OCI-LY7 (cell line): ENCODE measurements around the gene RPS14. TPM values are rescaled to one million over a fixed set of nuclear protein-coding genes. Genes with fewer than 3 reads are reported as not detected.

Source experiments
- BruUV-seq: library from RNA; stranded (reverse); fragments of 400-500 nt; replicated peaks from 2 replicates; lab custom pipeline; 2021; lab: Mats Ljungman, UMichigan
- CTCF ChIA-PET: fragments of 300-600 bp; sonication (Branson Sonifier 250); formaldehyde crosslinking; loops from one replicate; lab custom pipeline; 2022; ENCODE audit warnings: antibody characterized with exemption; ENCODE audit not compliant: unreplicated experiment; lab: Charles Lee
- POLR2A ChIA-PET: fragments of 300-600 bp; sonication (Branson Sonifier 250); formaldehyde crosslinking; loops from one replicate; lab custom pipeline; 2022; ENCODE audit warnings: antibody characterized with exemption; lab: Charles Lee
- DNase-seq: peaks from one replicate; pipeline ENCODE4 v3.0.0-alpha.2; 2015; ENCODE audit warnings: low spot score
- H2AFZ ChIP-seq: fragments of 200-600 bp; sonication (generic), shearing (Covaris generic); 2 replicates; pipeline ENCODE4 v1.6.1; 2014; ENCODE audit warnings: mild to moderate bottlenecking, antibody characterized with exemption, low read length, moderate library complexity
- H3K27ac ChIP-seq: fragments of 200-600 bp; sonication (generic); 2 replicates; pipeline ENCODE4 v1.5.1; 2014; ENCODE audit warnings: mixed run types, low read depth, mild to moderate bottlenecking, moderate library complexity, low read length, inconsistent platforms; ENCODE audit not compliant: poor library complexity, severe bottlenecking
- H3K36me3 ChIP-seq: fragments of 200-600 bp; sonication (generic); 2 replicates; pipeline ENCODE4 v1.6.1; 2014; ENCODE audit warnings: mild to moderate bottlenecking, antibody characterized with exemption, low read length, moderate library complexity, mixed read lengths; ENCODE audit not compliant: insufficient read depth
- H3K4me1 ChIP-seq: fragments of 200-600 bp; sonication (generic); 2 replicates; pipeline ENCODE4 v1.5.1; 2014; ENCODE audit warnings: mild to moderate bottlenecking, low read length; ENCODE audit not compliant: insufficient read depth, poor library complexity, severe bottlenecking
- H3K4me2 ChIP-seq: fragments of 200-600 bp; sonication (generic); 2 replicates; pipeline ENCODE4 v1.6.1; 2014; ENCODE audit warnings: mild to moderate bottlenecking, low read length
- H3K4me3 ChIP-seq: fragments of 200-600 bp; sonication (generic); 2 replicates; pipeline ENCODE4 v1.5.1; 2014; ENCODE audit warnings: mild to moderate bottlenecking, low read depth, low read length; ENCODE audit not compliant: poor library complexity, severe bottlenecking
- H3K79me2 ChIP-seq: fragments of 200-600 bp; sonication (generic); 2 replicates; pipeline ENCODE4 v1.6.1; 2016; ENCODE audit warnings: low read depth, mild to moderate bottlenecking, low read length, moderate library complexity, mixed read lengths; ENCODE audit not compliant: insufficient read depth
- H3K9me2 ChIP-seq: fragments of 200-600 bp; sonication (generic); 2 replicates; pipeline ENCODE4 v1.6.1; 2016; ENCODE audit warnings: mild to moderate bottlenecking, low read length, mixed read lengths; ENCODE audit not compliant: insufficient read depth
- H3K9me3 ChIP-seq: fragments of 200-600 bp; sonication (generic); 2 replicates; pipeline ENCODE4 v1.6.1; 2014; ENCODE audit warnings: mild to moderate bottlenecking, mixed run types, low read length, mixed read lengths
- H4K20me1 ChIP-seq: fragments of 200-600 bp; sonication (generic); 2 replicates; pipeline ENCODE4 v1.6.1; 2014; ENCODE audit warnings: mild to moderate bottlenecking, antibody characterized with exemption, low read length, moderate library complexity, mixed read lengths; ENCODE audit not compliant: insufficient read depth
- CTCF ChIP-seq: fragments of 200-600 bp; sonication (generic); conservative IDR thresholded peaks from 2 replicates; pipeline ENCODE4 v1.5.1; 2014; ENCODE audit warnings: mild to moderate bottlenecking, antibody characterized with exemption, low read length, moderate library complexity, mixed read lengths
- EZH2phosphoT487 ChIP-seq: fragments of 200-600 bp; sonication (generic); IDR thresholded peaks from 2 replicates; pipeline ENCODE4 v1.6.1; 2018; ENCODE audit warnings: low read depth, borderline replicate concordance, mild to moderate bottlenecking, mixed run types, antibody characterized with exemption, low read length, moderate library complexity, mixed read lengths
- intact Hi-C: fragments of 100-400 bp; cut with micrococcal nuclease; formaldehyde crosslinking; loops from one replicate; pipeline ENCODE4 v1.10.0; 2022; ENCODE audit not compliant: unreplicated experiment
- total RNA-seq, 2 experiments: library from RNA; depleted of rRNA in 1 of 2; stranded (reverse); fragments of >200 nt in 1 of 2; shearing (Covaris generic) in 1 of 2; gene quantifications; 2 replicates each; pipeline ENCODE4 v1.2.3, GENCODE V29; 2014 to 2022

Gene RPS14
- total RNA-seq, 2 experiments from 2014 or later, result 2,281 to 2,304 TPM

GRCh38 chr5:150485693-150486401, 36.3 kb upstream of the RPS14 start:
- Histone ChIP-seq H3K4me3 (peak overlapping the region; percentile 92), H3K79me2 (peaks cover 36% of the 10 kb centered on the region; the same call in 1 of the 2 replicates), H3K4me2 (peak overlapping the region; percentile 87), H3K27ac (peak overlapping the region; percentile 22), H3K36me3 (no peaks in the 10 kb centered on the region), H3K9me3 (no peaks in the 10 kb centered on the region), H4K20me1 (no peaks in the 10 kb centered on the region), H3K9me2 (no peaks in the 10 kb centered on the region), H2AFZ (peak overlapping the region; percentile 87), H3K4me1 (peaks cover 49% of the 10 kb centered on the region)
- TF ChIP-seq EZH2phosphoT487 (no peak), CTCF (no peak)
- ChIA-PET CTCF (interaction anchor here (0.8 kb wide), 1 partner anchor 26 kb away, joined by 4 read pairs; no protein-coding TSS in a partner anchor), POLR2A (interaction anchor here (1.3 to 2.1 kb wide), 4 partner anchors 8 to 76 kb away, joined by 6 to 10 read pairs (median 8); no protein-coding TSS in a partner anchor)
- BruUV-seq, result no TSS peak
- DNase-seq, result peak; percentile 46
- intact Hi-C loops, result loop anchor here (10.0 kb wide), 1 partner anchor 769 kb away; the partner anchor contains the start of gene GM2A

DNA sequence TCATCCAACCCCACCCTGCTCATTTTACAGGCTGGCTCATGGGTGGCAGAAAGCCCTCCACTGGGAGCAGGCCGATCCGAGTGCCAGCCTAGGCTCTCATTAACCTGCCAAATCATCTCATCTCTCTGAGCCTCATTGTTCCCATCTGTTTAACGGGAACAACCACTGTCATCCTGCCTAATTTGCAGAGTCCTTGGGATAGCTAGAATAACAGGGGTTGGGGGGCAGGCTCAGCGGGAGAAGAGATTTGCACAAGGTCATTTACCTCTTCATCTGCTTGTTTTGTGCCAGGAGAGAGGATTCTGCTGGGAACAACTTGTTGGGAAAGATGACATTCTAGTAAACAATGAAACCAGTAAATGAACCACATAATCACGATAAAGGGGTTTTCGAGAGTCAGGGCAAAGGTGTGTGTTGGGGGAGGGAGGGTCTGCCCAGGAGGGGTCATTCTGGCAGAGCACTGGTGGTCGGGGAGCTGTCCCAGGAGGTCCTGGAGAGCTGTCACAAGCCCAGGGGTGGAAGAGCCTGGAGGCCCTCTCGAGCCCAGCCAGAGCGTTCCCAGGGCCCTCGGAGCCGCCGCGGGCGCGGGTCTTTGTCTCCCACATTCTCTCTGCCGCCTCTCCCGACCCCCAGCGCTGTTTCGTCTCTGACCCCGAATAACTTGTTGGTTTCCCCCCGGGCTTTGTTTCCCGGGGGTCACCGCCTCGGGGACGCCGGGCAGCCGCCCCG, 35.6 kb upstream of the RPS14 start:
- Histone ChIP-seq H2AFZ (peak overlapping the region; percentile 87; the same call in 1 of the 2 replicates), H3K27ac (no peak overlapping the region), H3K36me3 (no peaks in the 10 kb centered on the region), H3K9me3 (no peaks in the 10 kb centered on the region), H4K20me1 (no peaks in the 10 kb centered on the region), H3K4me2 (peak overlapping the region; percentile 87), H3K4me1 (peaks cover 42% of the 10 kb centered on the region), H3K9me2 (no peaks in the 10 kb centered on the region), H3K4me3 (peak overlapping the region; percentile 92), H3K79me2 (peaks cover 30% of the 10 kb centered on the region; the same call in 1 of the 2 replicates)
- no peak for DNase-seq
- intact Hi-C loops, result loop anchor here (10.0 kb wide), 1 partner anchor 770 kb away; the partner anchor contains the start of gene GM2A
- no TSS peak for BruUV-seq
- TF ChIP-seq CTCF, result no peak
- TF ChIP-seq EZH2phosphoT487, result no peak
- ChIA-PET POLR2A (interaction anchor here (0.5 to 2.1 kb wide), 5 partner anchors 7 to 189 kb away, joined by 3 to 9 read pairs (median 6); no protein-coding TSS in a partner anchor), CTCF (no interaction called here)
